ENCODE data around the gene PCBP2. TPM values are rescaled to one million over a fixed set of nuclear protein-coding genes. Genes with fewer than 3 reads are reported as not detected.
"Not testable (repeated sequence)": the region's sequence is repeated elsewhere in the genome, so short reads cannot be mapped to it uniquely, and the experiment has no call there.

Gene PCBP2
- total RNA-seq, 6 experiments from 2014 or later: 254 to 463 (median 347) TPM

GRCh38 chr12:53414756-53415417 is 37.0 kb upstream of the PCBP2 start:
- no peaks in the 10 kb centered on the region for H3K9me3 ChIP-seq
- peaks cover 0 to 29% (median 13%) of the 10 kb centered on the region in 4 donors for H3K36me3 ChIP-seq
- DNase-seq (no peak), ATAC-seq (peak in 1 of 4 donors; percentile 29)
- intact Hi-C loops (cut with DNase I): no loop called here
- H3K27ac ChIP-seq: no peak overlapping the region
- 41% methylated on average over 3 of the region's 3 CpGs for WGBS (ENCODE audit: insufficient coverage, low coverage, low lambda C conversion rate, missing lambda C conversion rate)
- TF ChIP-seq CTCF (IDR thresholded peaks at IDR 0.05): no peak
- no peak for TF ChIP-seq POLR2A (IDR thresholded peaks at IDR 0.05)
- H3K27me3 ChIP-seq: no peaks in the 10 kb centered on the region
- H3K4me1 ChIP-seq: peaks cover 0 to 5% (median 2%) of the 10 kb centered on the region in 4 donors
- no peak overlapping the region for H3K4me3 ChIP-seq

- H3K9me3 ChIP-seq; H3K27me3 ChIP-seq; intact Hi-C loops (cut with DNase I); H3K4me1 ChIP-seq; DNase-seq; H3K4me3 ChIP-seq; H3K27ac ChIP-seq: not testable (repeated sequence)
- peaks cover 0 to 19% (median 9%) of the 10 kb centered on the region in 4 donors for H3K36me3 ChIP-seq
- peak; percentile 23 to 44 (median 36) for ATAC-seq
- 74% methylated on average over 2 of the region's 2 CpGs for WGBS (ENCODE audit: insufficient coverage, low coverage, low lambda C conversion rate, missing lambda C conversion rate)
These were observed 36.0 kb upstream of the PCBP2 start for GRCh38 chr12:53415752-53416389.

- DNase-seq; H3K27ac ChIP-seq; H3K27me3 ChIP-seq; H3K4me1 ChIP-seq; intact Hi-C loops (cut with DNase I); H3K4me3 ChIP-seq; H3K36me3 ChIP-seq; H3K9me3 ChIP-seq; ATAC-seq: not testable (repeated sequence)
- WGBS (ENCODE audit: insufficient coverage, low coverage, low lambda C conversion rate, missing lambda C conversion rate): 41% methylated on average over 9 of the region's 9 CpGs
These were observed 34.5 kb upstream of the PCBP2 start for GRCh38 chr12:53417291-53417816.

- TF ChIP-seq CTCF (IDR thresholded peaks at IDR 0.05) (no peak), POLR2A (IDR thresholded peaks at IDR 0.05) (no peak)
- H3K27ac ChIP-seq: no peak overlapping the region
- H3K4me3 ChIP-seq: no peak overlapping the region
- H3K4me1 ChIP-seq: peaks cover 0 to 5% (median 2%) of the 10 kb centered on the region in 4 donors
- WGBS (ENCODE audit: insufficient coverage, low coverage, low lambda C conversion rate, missing lambda C conversion rate): 83% methylated on average over 1 of the region's 3 CpGs
- ATAC-seq (peak in 2 of 4 donors; percentile 29 to 54), DNase-seq (no peak)
- peaks cover 0 to 5% (median 0%) of the 10 kb centered on the region in 4 donors for H3K36me3 ChIP-seq
- no peaks in the 10 kb centered on the region for H3K9me3 ChIP-seq
- intact Hi-C loops (cut with DNase I): no loop called here
- no peaks in the 10 kb centered on the region for H3K27me3 ChIP-seq
These were observed 33.7 kb upstream of the PCBP2 start for GRCh38 chr12:53418221-53418620.

- no peak overlapping the region for H3K4me3 ChIP-seq
- intact Hi-C loops (cut with DNase I): loop anchor here (2.0 to 5.0 kb wide), 2 partner anchors 62 to 67 kb away; no protein-coding TSS in a partner anchor
- no peaks in the 10 kb centered on the region for H3K9me3 ChIP-seq
- TF ChIP-seq POLR2A (IDR thresholded peaks at IDR 0.05) (no peak), CTCF (IDR thresholded peaks at IDR 0.05) (no peak)
- H3K27me3 ChIP-seq: no peaks in the 10 kb centered on the region
- DNase-seq: no peak
- H3K36me3 ChIP-seq: no peaks in the 10 kb centered on the region
- ATAC-seq: no peak
- H3K4me1 ChIP-seq: peaks cover 0 to 5% (median 1%) of the 10 kb centered on the region in 4 donors
- no peak overlapping the region for H3K27ac ChIP-seq
- 83% methylated on average over 1 of the region's 2 CpGs for WGBS (ENCODE audit: insufficient coverage, low coverage, low lambda C conversion rate, missing lambda C conversion rate)
These were observed 32.1 kb upstream of the PCBP2 start for GRCh38 chr12:53419756-53420155.

- not testable (repeated sequence) for DNase-seq, H3K9me3 ChIP-seq, H3K4me1 ChIP-seq, H3K4me3 ChIP-seq, H3K27ac ChIP-seq, H3K36me3 ChIP-seq, H3K27me3 ChIP-seq, ATAC-seq
- WGBS (ENCODE audit: insufficient coverage, low coverage, low lambda C conversion rate, missing lambda C conversion rate): 71% methylated on average over 6 of the region's 12 CpGs
- intact Hi-C loops (cut with DNase I): loop anchor here in 1 of 2 donors (5.0 kb wide), 1 partner anchor 65 kb away; no protein-coding TSS in a partner anchor
These were observed 29.7 kb upstream of the PCBP2 start for GRCh38 chr12:53422247-53422646.

Measured in right lobe of liver (tissue), 6 donors.